HepG2 (cell line): ENCODE data around the gene ACSL1. TPM values are rescaled to one million over a fixed set of nuclear protein-coding genes. Genes with fewer than 3 reads are reported as not detected.

Experiments
- ATAC-seq: fragments of 200-7000 bp; cut with Tn5 transposase; 3 replicates; pipeline ENCODE4 v1.9.1; 2020; ENCODE audit warnings: mild to moderate bottlenecking, moderate library complexity
- BruUV-seq: library from RNA; stranded (reverse); fragments of 400-500 nt; replicated peaks from 2 replicates; lab custom pipeline; 2021; lab: Mats Ljungman, UMichigan
- CTCF ChIA-PET: fragments of 300-600 bp; formaldehyde crosslinking; extraction: SDS; loops from one replicate; lab custom pipeline; 2021; ENCODE audit warnings: low total read pairs, inconsistent platforms, low intra/inter-chr PET ratio; lab: Yijun Ruan, JAX
- POLR2A ChIA-PET: fragments of 350-600 bp; sonication (Branson Sonifier 250); formaldehyde crosslinking; loops from one replicate; lab custom pipeline; 2020; ENCODE audit warnings: antibody characterized with exemption, inconsistent platforms; lab: Yijun Ruan, JAX
- DNase-seq: peaks from one replicate; pipeline ENCODE4 v3.0.0-alpha.2; 2015; ENCODE audit warnings: low spot score
- FAIRE-seq: peaks from 3 replicates; lab custom pipeline; 2011; peaks lifted over from hg19 to GRCh38; lab: Jason Lieb, UNC
- H2AFZ ChIP-seq: one replicate; pipeline ENCODE4 v1.6.1; 2011; ENCODE audit warnings: low read length, inconsistent platforms
- H3K27ac ChIP-seq: fragments of 300-600 bp; 3 replicates; pipeline ENCODE4 v1.8.0; 2011; ENCODE audit warnings: mixed run types, mild to moderate bottlenecking, mixed read lengths, low read length, inconsistent platforms; ENCODE audit not compliant: insufficient read depth; ENCODE audit errors: extremely low read length
- H3K27me3 ChIP-seq, 2 experiments: fragments of 200-600 bp in 1 of 2; 2 replicates in 1 of 2; 3 replicates in 1 of 2; pipeline versions ENCODE4 v1.6.0 to v1.8.0; 2011; ENCODE audit warnings: low read length in 2 of 2, mild to moderate bottlenecking in 2 of 2, moderate library complexity in 2 of 2, inconsistent platforms in 1 of 2; ENCODE audit not compliant: insufficient read depth in 2 of 2, control insufficient read depth in 1 of 2
- H3K36me3 ChIP-seq, 2 experiments: fragments of 200-600 bp in 1 of 2; replicated peaks in 1 of 2; 2 replicates in 1 of 2; 3 replicates in 1 of 2; pipeline versions ENCODE4 v1.5.1 to v1.8.0; 2011; ENCODE audit warnings: low read length in 2 of 2, inconsistent platforms in 1 of 2; ENCODE audit not compliant: insufficient read depth in 2 of 2, control insufficient read depth in 1 of 2
- H3K4me1 ChIP-seq: 2 replicates; pipeline ENCODE4 v1.5.1; 2012; ENCODE audit warnings: low read length, inconsistent platforms; ENCODE audit not compliant: insufficient read depth
- H3K4me2 ChIP-seq: 2 replicates; pipeline ENCODE4 v1.6.0; 2011; ENCODE audit warnings: low read depth, low read length, inconsistent platforms
- H3K4me3 ChIP-seq, 3 experiments: fragments of 200-600 bp in 1 of 3; sonication (generic), shearing (Covaris generic) in 1 of 3; replicated peaks in 1 of 3; 2 replicates each; pipeline ENCODE4 v1.5.1; 2011 to 2016; ENCODE audit warnings: low read length in 3 of 3, inconsistent platforms in 2 of 3, low read depth in 2 of 3, mild to moderate bottlenecking in 2 of 3, control low read depth in 1 of 3, mixed read lengths in 1 of 3; ENCODE audit not compliant: insufficient read depth in 1 of 3
- H3K79me2 ChIP-seq: one replicate; pipeline ENCODE4 v1.6.1; 2011; ENCODE audit warnings: low read length, inconsistent platforms; ENCODE audit not compliant: insufficient read depth
- H3K9ac ChIP-seq: 2 replicates; pipeline ENCODE4 v1.6.0; 2011; ENCODE audit warnings: mild to moderate bottlenecking, low read depth, low read length, inconsistent platforms; ENCODE audit not compliant: insufficient read depth
- H3K9me3 ChIP-seq: 2 replicates; pipeline ENCODE4 v1.5.1; 2012; ENCODE audit warnings: mild to moderate bottlenecking, low read length
- H4K20me1 ChIP-seq: 2 replicates; pipeline ENCODE4 v1.6.0; 2011; ENCODE audit warnings: inconsistent platforms, mild to moderate bottlenecking, low read length, moderate library complexity; ENCODE audit not compliant: insufficient read depth
- FUBP1 ChIP-seq: sonication (generic); formaldehyde crosslinking; IDR thresholded peaks from 2 replicates; pipeline ENCODE4 v1.5.1; 2020; ENCODE audit warnings: missing genetic modification reagents, mild to moderate bottlenecking, borderline replicate concordance
- GATAD1 ChIP-seq: IDR thresholded peaks from 2 replicates; pipeline ENCODE4 v1.6.1; 2016; ENCODE audit warnings: missing genetic modification reagents, missing compliant biosample characterization
- LBX2 ChIP-seq: sonication (generic); formaldehyde crosslinking; IDR thresholded peaks from 2 replicates; pipeline ENCODE4 v1.5.0; 2020; ENCODE audit warnings: missing genetic modification reagents, mild to moderate bottlenecking, borderline replicate concordance
- MAF1 ChIP-seq: sonication (generic); formaldehyde crosslinking; IDR thresholded peaks from 2 replicates; pipeline ENCODE4 v1.5.0; 2020; ENCODE audit warnings: missing genetic modification reagents, borderline replicate concordance
- SAFB2 ChIP-seq: sonication (generic); formaldehyde crosslinking; IDR thresholded peaks from 2 replicates; pipeline ENCODE4 v1.5.1; 2020; ENCODE audit warnings: missing genetic modification reagents, low read depth, mild to moderate bottlenecking, borderline replicate concordance
- SRY ChIP-seq: sonication (generic); formaldehyde crosslinking; IDR thresholded peaks from 2 replicates; pipeline ENCODE4 v1.8.0; 2022; ENCODE audit warnings: mild to moderate bottlenecking, missing genetic modification reagents
- THAP7 ChIP-seq: sonication (generic); formaldehyde crosslinking; IDR thresholded peaks from 2 replicates; pipeline ENCODE4 v1.8.1; 2023; ENCODE audit warnings: mild to moderate bottlenecking, missing genetic modification reagents
- THAP8 ChIP-seq: sonication (generic); formaldehyde crosslinking; IDR thresholded peaks from 2 replicates; pipeline ENCODE4 v1.5.1; 2020; ENCODE audit warnings: missing genetic modification reagents, mild to moderate bottlenecking, borderline replicate concordance
- TRIM24 ChIP-seq: sonication (generic); formaldehyde crosslinking; IDR thresholded peaks from 2 replicates; pipeline ENCODE4 v1.8.0; 2022; ENCODE audit warnings: mild to moderate bottlenecking, missing genetic modification reagents
- TSC22D2 ChIP-seq: sonication (generic); formaldehyde crosslinking; IDR thresholded peaks from 2 replicates; pipeline ENCODE4 v1.5.1; 2020; ENCODE audit warnings: missing genetic modification reagents, mild to moderate bottlenecking, borderline replicate concordance
- ZBTB46 ChIP-seq: sonication (generic); formaldehyde crosslinking; IDR thresholded peaks from 2 replicates; pipeline ENCODE4 v1.4.0; 2020; ENCODE audit warnings: mild to moderate bottlenecking, missing genetic modification reagents, borderline replicate concordance
- ZFP36L1 ChIP-seq: sonication (generic); formaldehyde crosslinking; IDR thresholded peaks from 2 replicates; pipeline ENCODE4 v1.8.0; 2022; ENCODE audit warnings: mild to moderate bottlenecking, missing genetic modification reagents, moderate library complexity
- ZIK1 ChIP-seq: sonication (generic); formaldehyde crosslinking; IDR thresholded peaks from 2 replicates; pipeline ENCODE4 v1.5.0; 2020; ENCODE audit warnings: mild to moderate bottlenecking, low read depth, missing genetic modification reagents, borderline replicate concordance
- ZNF616 ChIP-seq: sonication (generic); formaldehyde crosslinking; IDR thresholded peaks from 2 replicates; pipeline ENCODE4 v1.5.0; 2020; ENCODE audit warnings: low read depth, mild to moderate bottlenecking, missing genetic modification reagents
- WGBS: methylation state at CpG from one replicate; pipeline ENCODE4 v1.1.6; 2017; ENCODE audit warnings: low lambda C conversion rate; 5-methylcytosine and 5-hydroxymethylcytosine counted together
- in situ Hi-C: cut with HindIII; loops from 2 replicates; pipeline ENCODE4 v1.10.0; 2017; ENCODE audit warnings: low pct_unique_long_range_greater_than_20kb; ENCODE audit not compliant: extremely low pct_ligation_motif_present
- intact Hi-C: fragments of 100-400 bp; cut with micrococcal nuclease; formaldehyde crosslinking; loops from one replicate; pipeline ENCODE4 v1.10.0; 2022; ENCODE audit not compliant: unreplicated experiment
- polyA plus RNA-seq, 8 experiments: library from polyadenylated mRNA; depleted of rRNA in 3 of 8; stranded (reverse) in 7 of 8; unstranded in 1 of 8; fragments of >200 nt; fragmentation: Illumina TruSeq in 4 of 8; extraction: Trizol in 4 of 8; gene quantifications; 2 replicates each; pipeline versions ENCODE4 v1.2.1 to v1.2.3, GENCODE V29; 2011 to 2016; ENCODE audit warnings: low read depth in 4 of 8, missing spikeins in 1 of 8, mixed read lengths in 1 of 8; ENCODE audit not compliant: insufficient read depth in 1 of 8
- total RNA-seq, 5 experiments: library from RNA; depleted of rRNA; stranded (reverse); fragments of >200 nt; fragmentation: Illumina TruSeq; extraction: Trizol; gene quantifications; 2 replicates each; pipeline ENCODE4 v1.2.3, GENCODE V29; 2016; ENCODE audit warnings: low read depth in 1 of 5

Gene ACSL1
- total and polyA plus RNA-seq, 2 of the 13 experiments (the other 11 are each of a cell fraction or from before 2014, with no cell fraction given), result 10.0 to 29.8 TPM

GRCh38 chr4:184863916-184864315 lies 38.1 kb upstream of the ACSL1 start (continued):
- no peak for TF ChIP-seq ZNF616 (CRISPR knock-in tag)
- TF ChIP-seq TRIM24 (CRISPR knock-in tag), result no peak
- TF ChIP-seq ZIK1 (CRISPR knock-in tag), result no peak
- no peak for TF ChIP-seq SRY
- TF ChIP-seq ZBTB46 (CRISPR knock-in tag), result no peak
- TF ChIP-seq MAF1, result no peak
- TF ChIP-seq ZFP36L1 (CRISPR knock-in tag), result no peak

GRCh38 chr4:184861047-184861446 lies 35.3 kb upstream of the ACSL1 start:
- BruUV-seq, result no TSS peak
- intact Hi-C loops, result no loop called here
- TF ChIP-seq SAFB2 (no peak), TSC22D2 (CRISPR knock-in tag) (no peak), THAP8 (CRISPR knock-in tag) (no peak), THAP7 (CRISPR knock-in tag) (no peak), LBX2 (CRISPR knock-in tag) (no peak), FUBP1 (no peak), GATAD1 (no peak)

More at GRCh38 chr4:184861047-184861446, 35.3 kb upstream of the ACSL1 start:
- DNase-seq (no peak), ATAC-seq (no peak), FAIRE-seq (no peak)
- H3K9me3 ChIP-seq, result no peaks in the 10 kb centered on the region
- ChIA-PET POLR2A (no interaction called here), CTCF (no interaction called here)
- no peak overlapping the region for H2AFZ ChIP-seq
- H3K4me3 ChIP-seq, result no peak overlapping the region
- no peak overlapping the region for H3K27ac ChIP-seq
- no peak overlapping the region for H3K9ac ChIP-seq
- H3K36me3 ChIP-seq, result no peaks in the 10 kb centered on the region
- H3K79me2 ChIP-seq, result no peaks in the 10 kb centered on the region
- WGBS, result 64% methylated on average over 5 of the region's 5 CpGs
- in situ Hi-C loops, result no loop called here
- H4K20me1 ChIP-seq, result no peaks in the 10 kb centered on the region
- no peaks in the 10 kb centered on the region for H3K27me3 ChIP-seq
- H3K4me2 ChIP-seq, result no peak overlapping the region
- H3K4me1 ChIP-seq, result peaks cover 7% of the 10 kb centered on the region; the same call in 1 of the 2 replicates
